Mammary epithelial cell (primary cell): ENCODE measurements around the gene PXMP2.

Experiments
- CTCF ChIP-seq, 2 donors: IDR thresholded peaks in 1 of 2; conservative IDR thresholded peaks in 1 of 2; 2 replicates each; pipeline ENCODE4 v1.5.1; 2011 to 2012; ENCODE audit warnings: inconsistent platforms in 2 of 2, low read length in 2 of 2, mild to moderate bottlenecking in 2 of 2, control low read depth in 1 of 2, low read depth in 1 of 2; ENCODE audit not compliant: insufficient read depth in 1 of 2; ENCODE audit errors: extremely low read depth in 1 of 2
- EZH2 ChIP-seq: IDR thresholded peaks from 2 replicates; pipeline ENCODE4 v1.6.1; 2012; ENCODE audit warnings: low read length, inconsistent platforms, borderline replicate concordance

GRCh38 chr12:132743831-132744230 is 56.4 kb downstream of the PXMP2 start:
- TF ChIP-seq CTCF (conservative IDR thresholded peaks at IDR 0.05 in 1 of 2, IDR thresholded peaks at IDR 0.05 in 1 of 2; ENCODE audit: extremely low read depth in 1 of 2, insufficient read depth in 1 of 2, low read depth in 1 of 2, low read length in 2 of 2): no peak
- no peak for TF ChIP-seq EZH2
